GM12865 (cell line): ENCODE data around the gene CITED4.

Experiments used
- DNase-seq: peaks from one replicate; pipeline ENCODE4 v3.0.0; 2010; ENCODE audit warnings: low read depth
- H3K4me3 ChIP-seq: 2 replicates; pipeline ENCODE4 v1.5.1; 2011; ENCODE audit warnings: mild to moderate bottlenecking, low read depth, low read length, control low read depth
- TF ChIP-seq, protein P1 (sequence below): IDR thresholded peaks from 2 replicates; pipeline ENCODE4 v1.5.1; 2011; ENCODE audit warnings: low read length, control low read depth, low read depth, inconsistent platforms; ENCODE audit not compliant: insufficient read depth; ENCODE audit errors: missing control alignments

The CITED4 gene

GRCh38 chr1:40887012-40887378 is 24.8 kb upstream of the CITED4 start:
- TF ChIP-seq, protein P1, sequence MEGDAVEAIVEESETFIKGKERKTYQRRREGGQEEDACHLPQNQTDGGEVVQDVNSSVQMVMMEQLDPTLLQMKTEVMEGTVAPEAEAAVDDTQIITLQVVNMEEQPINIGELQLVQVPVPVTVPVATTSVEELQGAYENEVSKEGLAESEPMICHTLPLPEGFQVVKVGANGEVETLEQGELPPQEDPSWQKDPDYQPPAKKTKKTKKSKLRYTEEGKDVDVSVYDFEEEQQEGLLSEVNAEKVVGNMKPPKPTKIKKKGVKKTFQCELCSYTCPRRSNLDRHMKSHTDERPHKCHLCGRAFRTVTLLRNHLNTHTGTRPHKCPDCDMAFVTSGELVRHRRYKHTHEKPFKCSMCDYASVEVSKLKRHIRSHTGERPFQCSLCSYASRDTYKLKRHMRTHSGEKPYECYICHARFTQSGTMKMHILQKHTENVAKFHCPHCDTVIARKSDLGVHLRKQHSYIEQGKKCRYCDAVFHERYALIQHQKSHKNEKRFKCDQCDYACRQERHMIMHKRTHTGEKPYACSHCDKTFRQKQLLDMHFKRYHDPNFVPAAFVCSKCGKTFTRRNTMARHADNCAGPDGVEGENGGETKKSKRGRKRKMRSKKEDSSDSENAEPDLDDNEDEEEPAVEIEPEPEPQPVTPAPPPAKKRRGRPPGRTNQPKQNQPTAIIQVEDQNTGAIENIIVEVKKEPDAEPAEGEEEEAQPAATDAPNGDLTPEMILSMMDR, result no peak
- no peak for DNase-seq
- H3K4me3 ChIP-seq, result no peak overlapping the region

DNA sequence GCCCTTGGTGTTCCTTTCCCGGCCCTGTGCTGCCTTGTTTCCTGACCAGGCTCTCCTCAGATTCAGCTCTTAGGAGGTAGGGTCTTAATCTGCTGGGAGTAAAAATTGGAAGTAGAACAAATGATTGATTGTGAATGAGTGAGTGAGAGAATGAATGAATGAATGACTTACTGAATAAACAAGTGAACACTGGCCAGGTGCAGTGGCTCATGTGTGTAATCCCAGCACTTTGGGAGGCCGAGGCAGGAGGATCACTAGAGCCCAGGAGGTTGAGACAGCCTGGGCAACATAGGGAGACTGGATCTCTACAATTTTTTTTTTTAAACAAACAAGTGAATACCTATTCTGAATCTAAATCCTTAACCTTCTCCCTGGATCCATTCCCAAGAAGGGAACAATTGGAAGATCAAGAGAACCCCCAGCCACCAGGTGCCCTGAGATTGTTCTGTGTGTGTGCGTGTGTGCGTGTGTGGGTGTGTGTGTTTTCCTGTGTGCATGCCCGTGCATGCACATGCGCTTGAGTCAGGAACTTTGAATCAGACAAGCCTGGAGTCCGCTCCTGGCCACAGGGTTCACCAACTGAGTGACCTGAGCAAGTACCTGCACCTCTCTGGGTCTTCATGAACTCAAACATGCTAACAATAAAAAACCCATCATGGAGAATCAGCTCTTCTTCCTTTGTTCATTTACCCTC is 24.3 kb upstream of the CITED4 start:
- no peak overlapping the region for H3K4me3 ChIP-seq
- TF ChIP-seq, protein P1, result no peak

DNA sequence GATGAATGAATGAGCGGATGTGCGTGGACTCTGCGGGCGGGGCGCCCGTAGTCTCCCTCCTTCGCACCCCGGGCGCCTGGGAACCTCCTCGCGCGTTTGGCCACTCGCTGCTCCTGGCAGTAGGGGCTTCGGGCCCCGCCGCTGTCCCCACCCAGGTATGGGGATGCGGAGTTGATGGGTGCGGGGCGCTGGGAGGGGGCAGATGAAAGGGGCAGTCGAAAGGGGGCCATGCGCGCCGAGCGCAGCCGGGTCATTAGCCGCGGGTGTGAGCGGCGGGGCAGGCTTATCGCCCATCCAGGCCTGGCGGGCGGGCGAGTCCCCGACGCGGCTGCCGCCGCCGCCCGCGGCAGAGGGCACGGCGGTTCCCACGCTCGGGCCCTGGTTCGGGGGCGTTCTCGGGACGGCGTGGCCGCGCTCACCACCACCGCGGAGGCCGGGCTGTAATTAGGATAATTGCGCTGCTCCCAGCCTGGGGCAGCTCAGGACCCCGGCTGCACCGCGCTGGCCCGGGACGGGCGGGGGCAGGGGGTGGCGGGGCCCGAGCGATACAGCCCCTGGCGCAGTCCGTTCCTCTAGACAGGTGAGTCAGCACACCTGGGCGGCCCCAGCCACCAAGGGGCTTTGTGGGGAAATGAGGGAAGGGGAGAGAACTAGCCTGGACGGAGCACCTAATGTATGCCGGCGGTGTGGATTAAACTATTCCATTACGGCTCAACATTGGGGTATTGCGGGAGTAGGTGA is 22.1 kb upstream of the CITED4 start:
- DNase-seq, result no peak
- H3K4me3 ChIP-seq, result no peak overlapping the region
- TF ChIP-seq, protein P1, result no peak

More for the DNA sequence above, 24.3 kb upstream of the CITED4 start:
- no peak for DNase-seq

- TF ChIP-seq, protein P1, result no peak
- no peak for DNase-seq
- H3K4me3 ChIP-seq, result no peak overlapping the region
Measured at GRCh38 chr1:40880813-40881549, 18.8 kb upstream of the CITED4 start.

DNA sequence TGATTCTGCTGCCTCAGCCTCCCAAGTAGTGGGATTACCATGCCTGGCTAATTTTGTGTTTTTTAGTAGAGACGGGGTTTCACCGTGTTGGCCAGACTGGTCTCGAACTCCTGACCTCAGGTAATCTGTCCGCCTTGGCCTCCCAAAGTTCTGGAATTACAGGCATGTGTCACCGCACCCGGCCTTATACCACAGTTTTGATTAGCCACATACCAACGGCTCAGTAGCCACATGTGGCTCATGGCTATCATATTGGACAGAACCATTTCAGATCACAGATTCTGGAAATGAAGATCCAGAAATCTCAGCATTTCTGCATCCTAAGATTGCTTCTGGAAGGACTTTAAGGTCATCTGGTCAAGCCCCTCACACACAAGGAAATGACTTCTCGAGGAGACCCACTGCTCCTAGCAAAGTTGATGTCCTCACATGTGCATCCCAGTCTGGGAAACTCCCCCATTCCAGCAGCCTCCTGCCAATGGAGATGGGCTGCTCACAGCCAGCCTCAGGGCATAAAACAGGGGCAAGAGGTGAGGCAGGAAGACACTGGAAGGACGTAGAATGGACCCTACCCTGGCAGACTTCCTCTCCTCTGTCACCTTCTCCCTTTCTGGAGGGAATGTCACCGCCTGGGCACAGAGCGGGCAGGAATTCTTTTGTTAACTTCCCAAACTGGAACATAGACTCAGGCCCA is 17.5 kb upstream of the CITED4 start:
- no peak overlapping the region for H3K4me3 ChIP-seq
- no peak for DNase-seq
- TF ChIP-seq, protein P1, result no peak

DNA sequence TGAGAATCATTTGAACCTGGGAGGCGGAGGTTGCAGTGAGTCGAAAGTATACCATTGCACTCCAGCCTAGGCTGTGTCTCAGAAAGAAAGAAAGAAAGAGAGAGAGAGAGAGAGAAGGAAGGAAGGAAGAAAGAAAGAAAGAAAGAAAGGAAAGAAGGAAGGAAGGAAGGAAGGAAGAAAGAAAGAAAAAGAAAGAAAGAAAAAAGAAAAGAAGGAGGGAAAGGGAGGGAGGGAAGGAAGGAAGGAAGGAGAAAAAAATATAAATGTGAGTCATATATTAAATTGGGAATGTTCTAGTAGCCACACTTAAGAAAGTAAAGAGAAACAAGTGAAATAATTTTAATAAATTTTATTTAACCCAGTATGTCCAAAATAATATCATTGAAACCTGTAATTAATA is 16.7 kb upstream of the CITED4 start:
- H3K4me3 ChIP-seq, result no peak overlapping the region
- DNase-seq, result no peak
- TF ChIP-seq, protein P1, result no peak
